ENCODE measurements around the gene FAM13C.

FAM13C gene

GRCh38 chr10:59276133-59276532 lies 86.2 kb downstream of the FAM13C start:
- no peak for TF ChIP-seq CTCF (IDR thresholded peaks at IDR 0.05)

- no peak for TF ChIP-seq CTCF (IDR thresholded peaks at IDR 0.05)
Observed at GRCh38 chr10:59273445-59273844, 88.9 kb downstream of the FAM13C start.

GRCh38 chr10:59272061-59272460 lies 90.3 kb downstream of the FAM13C start:
- TF ChIP-seq CTCF (IDR thresholded peaks at IDR 0.05), result no peak

GRCh38 chr10:59271160-59271559 lies 91.2 kb downstream of the FAM13C start:
- no peak for TF ChIP-seq CTCF (IDR thresholded peaks at IDR 0.05)

- TF ChIP-seq CTCF (IDR thresholded peaks at IDR 0.05), result no peak
Observed at GRCh38 chr10:59270492-59270891, 91.9 kb downstream of the FAM13C start.

- no peak for TF ChIP-seq CTCF (IDR thresholded peaks at IDR 0.05)
Observed at GRCh38 chr10:59269651-59270050, 92.7 kb downstream of the FAM13C start.

- TF ChIP-seq CTCF (IDR thresholded peaks at IDR 0.05), result no peak
Observed at GRCh38 chr10:59268460-59268859, 93.9 kb downstream of the FAM13C start.

GRCh38 chr10:59266321-59266720 lies 96.0 kb downstream of the FAM13C start:
- TF ChIP-seq CTCF (IDR thresholded peaks at IDR 0.05), result no peak

All from LNCAP (cell line).